ENCODE data around the gene MDN1.

The MDN1 gene

GRCh38 chr6:89793586-89793985 is 26.0 kb downstream of the MDN1 start:
- Histone ChIP-seq H3K9me3 (ENCODE audit: severe bottlenecking) (no peaks in the 10 kb centered on the region), H3K4me3 (ENCODE audit: severe bottlenecking) (no peak overlapping the region), H3K4me1 (ENCODE audit: insufficient read depth, poor library complexity, severe bottlenecking) (no peaks in the 10 kb centered on the region), H3K36me3 (ENCODE audit: low read depth) (peaks cover 66% of the 10 kb centered on the region), H3K27me3 (ENCODE audit: insufficient read depth, poor library complexity, severe bottlenecking) (no peaks in the 10 kb centered on the region), H3K27ac (ENCODE audit: poor library complexity, severe bottlenecking) (no peak overlapping the region)
- TF ChIP-seq CTCF (IDR thresholded peaks at IDR 0.05; ENCODE audit: poor library complexity, severe bottlenecking) = no peak
- ATAC-seq (ENCODE audit: low read depth) = no peak
- DNase-seq (ENCODE audit: low spot score) = no peak

- peak; percentile 56; the same call in 2 of the 3 replicates for ATAC-seq (ENCODE audit: low read depth)
- Histone ChIP-seq H3K27me3 (ENCODE audit: insufficient read depth, poor library complexity, severe bottlenecking) (no peaks in the 10 kb centered on the region), H3K36me3 (ENCODE audit: low read depth) (peaks cover 70% of the 10 kb centered on the region), H3K9me3 (ENCODE audit: severe bottlenecking) (no peaks in the 10 kb centered on the region), H3K4me3 (ENCODE audit: severe bottlenecking) (no peak overlapping the region), H3K27ac (ENCODE audit: poor library complexity, severe bottlenecking) (no peak overlapping the region), H3K4me1 (ENCODE audit: insufficient read depth, poor library complexity, severe bottlenecking) (no peaks in the 10 kb centered on the region)
- peak; percentile 47 for TF ChIP-seq CTCF (IDR thresholded peaks at IDR 0.05; ENCODE audit: poor library complexity, severe bottlenecking)
- DNase-seq (ENCODE audit: low spot score) = no peak
These were observed 26.7 kb downstream of the MDN1 start for GRCh38 chr6:89792881-89793280.

- DNase-seq (ENCODE audit: low spot score) (no peak), ATAC-seq (ENCODE audit: low read depth) (no peak)
- no peaks in the 10 kb centered on the region for H3K27me3 ChIP-seq (ENCODE audit: insufficient read depth, poor library complexity, severe bottlenecking)
- no peak overlapping the region for H3K27ac ChIP-seq (ENCODE audit: poor library complexity, severe bottlenecking)
- TF ChIP-seq CTCF (IDR thresholded peaks at IDR 0.05; ENCODE audit: poor library complexity, severe bottlenecking) = no peak
- H3K9me3 ChIP-seq (ENCODE audit: severe bottlenecking) = no peaks in the 10 kb centered on the region
- H3K4me1 ChIP-seq (ENCODE audit: insufficient read depth, poor library complexity, severe bottlenecking) = no peaks in the 10 kb centered on the region
- H3K36me3 ChIP-seq (ENCODE audit: low read depth) = peaks cover 86% of the 10 kb centered on the region
- H3K4me3 ChIP-seq (ENCODE audit: severe bottlenecking) = no peak overlapping the region
These were observed 29.2 kb downstream of the MDN1 start for GRCh38 chr6:89790403-89790802.

- H3K27me3 ChIP-seq (ENCODE audit: insufficient read depth, poor library complexity, severe bottlenecking) = no peaks in the 10 kb centered on the region
- no peak overlapping the region for H3K27ac ChIP-seq (ENCODE audit: poor library complexity, severe bottlenecking)
- no peaks in the 10 kb centered on the region for H3K4me1 ChIP-seq (ENCODE audit: insufficient read depth, poor library complexity, severe bottlenecking)
- ATAC-seq (ENCODE audit: low read depth) = no peak
- H3K4me3 ChIP-seq (ENCODE audit: severe bottlenecking) = no peak overlapping the region
- TF ChIP-seq CTCF (IDR thresholded peaks at IDR 0.05; ENCODE audit: poor library complexity, severe bottlenecking) = no peak
- no peak for DNase-seq (ENCODE audit: low spot score)
- no peaks in the 10 kb centered on the region for H3K9me3 ChIP-seq (ENCODE audit: severe bottlenecking)
- peaks cover 90% of the 10 kb centered on the region for H3K36me3 ChIP-seq (ENCODE audit: low read depth)
These were observed 29.6 kb downstream of the MDN1 start for GRCh38 chr6:89789980-89790379.

- Histone ChIP-seq H3K9me3 (ENCODE audit: severe bottlenecking) (no peaks in the 10 kb centered on the region), H3K36me3 (ENCODE audit: low read depth) (peaks cover 89% of the 10 kb centered on the region), H3K4me3 (ENCODE audit: severe bottlenecking) (no peak overlapping the region), H3K27me3 (ENCODE audit: insufficient read depth, poor library complexity, severe bottlenecking) (no peaks in the 10 kb centered on the region), H3K27ac (ENCODE audit: poor library complexity, severe bottlenecking) (no peak overlapping the region), H3K4me1 (ENCODE audit: insufficient read depth, poor library complexity, severe bottlenecking) (no peaks in the 10 kb centered on the region)
- no peak for TF ChIP-seq CTCF (IDR thresholded peaks at IDR 0.05; ENCODE audit: poor library complexity, severe bottlenecking)
- ATAC-seq (ENCODE audit: low read depth) (no peak), DNase-seq (ENCODE audit: low spot score) (no peak)
These were observed 31.8 kb downstream of the MDN1 start for GRCh38 chr6:89787660-89788328.
